Activated CD8-positive, alpha-beta memory T cell treated with anti-CD3 and anti-CD28 coated beads, Interleukin-2, amount 10 ng/mL, durations not matched to agents 7 days and 5 days (primary cell): Measurements from ENCODE around the gene DHRS2. TPM values are rescaled to one million over a fixed set of nuclear protein-coding genes. Genes with fewer than 3 reads are reported as not detected.
A peak's percentile ranks its signal among the peaks of the same experiment; 100 is the strongest.
"Not testable (repeated sequence)": the region's sequence is repeated elsewhere in the genome, so short reads cannot be mapped to it uniquely, and the experiment has no call there.

ENCODE experiments used
- ATAC-seq: fragments of 150-1000 bp; cut with Tn5 transposase; one replicate; pipeline ENCODE4 v1.10.0; 2021; ENCODE audit warnings: moderate library complexity
- CTCF ChIA-PET: fragments of 350-600 bp; sonication (Branson Sonifier 250); formaldehyde crosslinking; loops from one replicate; lab custom pipeline; 2021; ENCODE audit warnings: antibody characterized with exemption; lab: Charles Lee
- DNase-seq: peaks from one replicate; pipeline ENCODE4 v3.0.0-alpha.2; 2020
- H3K27ac Mint-ChIP-seq: one replicate; pipeline ENCODE4 v1.8.0; 2021; ENCODE audit warnings: mild to moderate bottlenecking, mixed read lengths
- H3K27me3 Mint-ChIP-seq: one replicate; pipeline ENCODE4 v1.8.0; 2021; ENCODE audit warnings: mixed read lengths
- H3K36me3 Mint-ChIP-seq: one replicate; pipeline ENCODE4 v1.8.0; 2021; ENCODE audit warnings: mild to moderate bottlenecking, mixed read lengths
- H3K4me1 Mint-ChIP-seq: one replicate; pipeline ENCODE4 v1.8.0; 2021; ENCODE audit warnings: mixed read lengths
- H3K4me3 Mint-ChIP-seq: one replicate; pipeline ENCODE4 v1.8.0; 2021; ENCODE audit warnings: mild to moderate bottlenecking, moderate library complexity, mixed read lengths
- H3K9me3 Mint-ChIP-seq: one replicate; pipeline ENCODE4 v1.8.0; 2022; ENCODE audit warnings: low read depth, mixed read lengths
- total RNA-seq, 2 experiments: library from RNA; stranded (reverse); gene quantifications; one replicate each; pipeline ENCODE4 v1.2.3, GENCODE V29; 2021

The DHRS2 gene
- total RNA-seq = 1 to 10 TPM; 1.1 to 2.7 TPM

- ATAC-seq (no peak), DNase-seq (no peak)
- Mint-ChIP-seq H3K27ac (no peak within 1 kb of the TSS), H3K4me3 (no peak within 1 kb of the TSS), H3K27me3 (no peaks in the 10 kb centered on the region), H3K9me3 (no peaks in the 10 kb centered on the region), H3K36me3 (no peaks in the 10 kb centered on the region), H3K4me1 (peaks cover 25% of the 10 kb centered on the region)
- CTCF ChIA-PET = interaction anchor here (0.8 to 1.2 kb wide), 2 partner anchors 9 to 22 kb away, joined by 3 read pairs; no protein-coding TSS in a partner anchor
Measured at GRCh38 chr14:23636317-23637211, at the start of gene DHRS2. Gene DHRS2 (plus strand): TSS chr14:23636364. CDS start chr14:23638865, 2,501 bp downstream.

GRCh38 chr14:23588884-23589598 lies 47.1 kb upstream of the DHRS2 start:
- no peaks in the 10 kb centered on the region for H3K36me3 Mint-ChIP-seq
- ATAC-seq = peak; percentile 99
- no peak overlapping the region for H3K4me3 Mint-ChIP-seq
- H3K9me3 Mint-ChIP-seq = no peaks in the 10 kb centered on the region
- DNase-seq = peak; percentile 90
- H3K4me1 Mint-ChIP-seq = peaks cover 12% of the 10 kb centered on the region
- no peak overlapping the region for H3K27ac Mint-ChIP-seq
- H3K27me3 Mint-ChIP-seq = peaks cover 17% of the 10 kb centered on the region
- CTCF ChIA-PET = interaction anchor here (0.6 to 5.4 kb wide), 38 partner anchors 8 to 520 kb away, joined by 3 to 90 read pairs (median 4); partner anchors contain the start of gene DHRS4

- H3K4me1 Mint-ChIP-seq = peaks cover 12% of the 10 kb centered on the region
- H3K4me3 Mint-ChIP-seq = no peak overlapping the region
- peaks cover 17% of the 10 kb centered on the region for H3K27me3 Mint-ChIP-seq
- CTCF ChIA-PET = interaction anchor here (0.6 to 5.4 kb wide), 29 partner anchors 9 to 519 kb away, joined by 3 to 90 read pairs (median 5); partner anchors contain the start of gene DHRS4
- ATAC-seq (no peak), DNase-seq (no peak)
- no peaks in the 10 kb centered on the region for H3K9me3 Mint-ChIP-seq
- H3K27ac Mint-ChIP-seq = no peak overlapping the region
- H3K36me3 Mint-ChIP-seq = no peaks in the 10 kb centered on the region
Measured at GRCh38 chr14:23589606-23590005, 46.6 kb upstream of the DHRS2 start.

- Mint-ChIP-seq H3K9me3 (no peaks in the 10 kb centered on the region), H3K27me3 (peaks cover 20% of the 10 kb centered on the region), H3K4me3 (no peak overlapping the region), H3K36me3 (no peaks in the 10 kb centered on the region), H3K4me1 (peaks cover 12% of the 10 kb centered on the region), H3K27ac (no peak overlapping the region)
- CTCF ChIA-PET = interaction anchor here (0.7 to 5.4 kb wide), 8 partner anchors 11 to 342 kb away, joined by 3 to 90 read pairs (median 6); no protein-coding TSS in a partner anchor
- ATAC-seq (no peak), DNase-seq (no peak)
Measured at GRCh38 chr14:23590198-23590597, 46.0 kb upstream of the DHRS2 start.

GRCh38 chr14:23594191-23594590 lies 42.0 kb upstream of the DHRS2 start:
- H3K9me3 Mint-ChIP-seq, H3K27ac Mint-ChIP-seq, DNase-seq, H3K36me3 Mint-ChIP-seq, H3K4me3 Mint-ChIP-seq, H3K27me3 Mint-ChIP-seq, H3K4me1 Mint-ChIP-seq, ATAC-seq: not testable (repeated sequence)
- CTCF ChIA-PET = interaction anchor here (1.1 kb wide), 1 partner anchor 37 kb away, joined by 3 read pairs; no protein-coding TSS in a partner anchor

- CTCF ChIA-PET = interaction anchor here (1.1 to 2.8 kb wide), 4 partner anchors 11 to 127 kb away, joined by 3 to 10 read pairs (median 7); no protein-coding TSS in a partner anchor
- Mint-ChIP-seq H3K9me3 (peaks cover 5% of the 10 kb centered on the region), H3K27ac (no peak overlapping the region), H3K4me1 (peaks cover 14% of the 10 kb centered on the region), H3K36me3 (peaks cover 2% of the 10 kb centered on the region), H3K4me3 (no peak overlapping the region), H3K27me3 (no peaks in the 10 kb centered on the region)
- ATAC-seq (no peak), DNase-seq (no peak)
Measured at GRCh38 chr14:23600322-23600707, 35.8 kb upstream of the DHRS2 start.

- peaks cover 18% of the 10 kb centered on the region for H3K4me1 Mint-ChIP-seq
- no peak overlapping the region for H3K4me3 Mint-ChIP-seq
- no peak for ATAC-seq
- DNase-seq = no peak
- peaks cover 2% of the 10 kb centered on the region for H3K36me3 Mint-ChIP-seq
- H3K27ac Mint-ChIP-seq = no peak overlapping the region
- CTCF ChIA-PET = interaction anchor here (1.1 to 2.8 kb wide), 4 partner anchors 10 to 127 kb away, joined by 3 to 10 read pairs (median 7); no protein-coding TSS in a partner anchor
- peaks cover 5% of the 10 kb centered on the region for H3K9me3 Mint-ChIP-seq
- H3K27me3 Mint-ChIP-seq = no peaks in the 10 kb centered on the region
Measured at GRCh38 chr14:23600806-23601205, 35.4 kb upstream of the DHRS2 start.

GRCh38 chr14:23601424-23601823 lies 34.7 kb upstream of the DHRS2 start:
- DNase-seq = no peak
- no peaks in the 10 kb centered on the region for H3K27me3 Mint-ChIP-seq
- H3K27ac Mint-ChIP-seq = no peak overlapping the region
- peaks cover 25% of the 10 kb centered on the region for H3K4me1 Mint-ChIP-seq
- peaks cover 2% of the 10 kb centered on the region for H3K36me3 Mint-ChIP-seq
- H3K9me3 Mint-ChIP-seq = peaks cover 5% of the 10 kb centered on the region
- H3K4me3 Mint-ChIP-seq = no peak overlapping the region
- CTCF ChIA-PET = interaction anchor here (1.1 to 2.8 kb wide), 4 partner anchors 9 to 30 kb away, joined by 3 to 10 read pairs (median 8); no protein-coding TSS in a partner anchor
- no peak for ATAC-seq

GRCh38 chr14:23601845-23602180 lies 34.4 kb upstream of the DHRS2 start:
- CTCF ChIA-PET = interaction anchor here (1.1 to 2.8 kb wide), 4 partner anchors 9 to 30 kb away, joined by 3 to 10 read pairs (median 8); no protein-coding TSS in a partner anchor
- ATAC-seq (no peak), DNase-seq (no peak)
- H3K36me3 Mint-ChIP-seq = peaks cover 2% of the 10 kb centered on the region
- peaks cover 5% of the 10 kb centered on the region for H3K9me3 Mint-ChIP-seq
- no peak overlapping the region for H3K4me3 Mint-ChIP-seq
- H3K27ac Mint-ChIP-seq = no peak overlapping the region
- no peaks in the 10 kb centered on the region for H3K27me3 Mint-ChIP-seq
- H3K4me1 Mint-ChIP-seq = peaks cover 29% of the 10 kb centered on the region

- ATAC-seq (no peak), DNase-seq (no peak)
- Mint-ChIP-seq H3K4me3 (no peak overlapping the region), H3K4me1 (peaks cover 35% of the 10 kb centered on the region), H3K9me3 (peaks cover 5% of the 10 kb centered on the region), H3K27me3 (no peaks in the 10 kb centered on the region), H3K27ac (no peak overlapping the region), H3K36me3 (peaks cover 2% of the 10 kb centered on the region)
- CTCF ChIA-PET = interaction anchor here (0.9 to 2.8 kb wide), 5 partner anchors 8 to 30 kb away, joined by 3 to 10 read pairs (median 5); no protein-coding TSS in a partner anchor
Measured at GRCh38 chr14:23602181-23603095, 33.7 kb upstream of the DHRS2 start.

GRCh38 chr14:23603103-23603502 lies 33.1 kb upstream of the DHRS2 start:
- H3K4me1 Mint-ChIP-seq = peaks cover 35% of the 10 kb centered on the region
- no peak for ATAC-seq
- CTCF ChIA-PET = interaction anchor here (0.9 to 1.6 kb wide), 4 partner anchors 8 to 29 kb away, joined by 3 to 5 read pairs (median 3); no protein-coding TSS in a partner anchor

GRCh38 chr14:23604148-23604547 lies 32.0 kb upstream of the DHRS2 start:
- Mint-ChIP-seq H3K9me3 (peaks cover 8% of the 10 kb centered on the region), H3K4me3 (no peak overlapping the region), H3K27me3 (no peaks in the 10 kb centered on the region), H3K27ac (no peak overlapping the region), H3K4me1 (peaks cover 41% of the 10 kb centered on the region), H3K36me3 (peaks cover 8% of the 10 kb centered on the region)
- CTCF ChIA-PET = interaction anchor here (1.6 kb wide), 1 partner anchor 13 kb away, joined by 3 read pairs; no protein-coding TSS in a partner anchor
- no peak for ATAC-seq
- DNase-seq = no peak

More at GRCh38 chr14:23603103-23603502, 33.1 kb upstream of the DHRS2 start:
- Mint-ChIP-seq H3K27me3 (no peaks in the 10 kb centered on the region), H3K9me3 (peaks cover 5% of the 10 kb centered on the region), H3K36me3 (peaks cover 2% of the 10 kb centered on the region), H3K27ac (no peak overlapping the region), H3K4me3 (no peak overlapping the region)
- no peak for DNase-seq
